HEK293 (cell line): ENCODE measurements around the gene NDC1.

Source experiments
- CTCF ChIA-PET: fragments of 350-600 bp; formaldehyde crosslinking; extraction: SDS; loops from one replicate; lab custom pipeline; 2021; ENCODE audit warnings: antibody characterized with exemption; lab: Yijun Ruan, JAX
- POLR2A ChIA-PET: fragments of 300-600 bp; formaldehyde crosslinking; extraction: SDS; loops from one replicate; lab custom pipeline; 2020; ENCODE audit warnings: antibody characterized with exemption, inconsistent platforms; lab: Yijun Ruan, JAX
- H3K27ac ChIP-seq: fragments of 200-500 bp; sonication (Bioruptor generic); 2 replicates; pipeline ENCODE4 v1.5.1; 2014; ENCODE audit warnings: low read depth, low read length, control low read depth, inconsistent platforms; ENCODE audit errors: extremely low read depth
- H3K36me3 ChIP-seq, 2 experiments: fragments of 200-500 bp in 1 of 2; sonication (Bioruptor generic) in 1 of 2; 1 replicate in 1 of 2; 2 replicates in 1 of 2; pipeline ENCODE4 v1.5.1; 2014 to 2017; ENCODE audit warnings: inconsistent platforms in 2 of 2, low read length in 2 of 2; ENCODE audit not compliant: control insufficient read depth in 2 of 2, insufficient read depth in 1 of 2
- H3K4me1 ChIP-seq: fragments of 200-500 bp; sonication (Bioruptor generic); 2 replicates; pipeline ENCODE4 v1.5.1; 2014; ENCODE audit warnings: mild to moderate bottlenecking, low read length, inconsistent platforms; ENCODE audit not compliant: control insufficient read depth, insufficient read depth
- H3K4me3 ChIP-seq: 2 replicates; pipeline ENCODE4 v1.5.1; 2011; ENCODE audit warnings: low read depth, mild to moderate bottlenecking, control low read depth, low read length, moderate library complexity
- H3K9me3 ChIP-seq: fragments of 200-500 bp; sonication (Bioruptor generic); 2 replicates; pipeline ENCODE4 v1.5.1; 2014; ENCODE audit warnings: low read depth, low read length, inconsistent platforms; ENCODE audit not compliant: control insufficient read depth, insufficient read depth
- EGR2 ChIP-seq: fragments of 450-650 bp; formaldehyde crosslinking; IDR thresholded peaks from 2 replicates; pipeline ENCODE4 v1.5.1; 2016; ENCODE audit warnings: low read depth, missing biosample characterization, missing genetic modification characterization
- GLI2 ChIP-seq: fragments of 450-650 bp; formaldehyde crosslinking; IDR thresholded peaks from 2 replicates; pipeline ENCODE4; 2017; ENCODE audit warnings: missing biosample characterization, missing genetic modification characterization, low read depth, borderline replicate concordance
- HIC1 ChIP-seq: fragments of 450-650 bp; formaldehyde crosslinking; IDR thresholded peaks from 2 replicates; pipeline ENCODE4 v1.5.1; 2016; ENCODE audit warnings: missing biosample characterization, missing genetic modification characterization
- PRDM6 ChIP-seq: fragments of 450-650 bp; formaldehyde crosslinking; IDR thresholded peaks from 2 replicates; pipeline ENCODE4 v1.5.1; 2017; ENCODE audit warnings: missing biosample characterization, missing genetic modification characterization
- REPIN1 ChIP-seq: fragments of 450-650 bp; formaldehyde crosslinking; IDR thresholded peaks from 2 replicates; pipeline ENCODE4 v1.5.1; 2017; ENCODE audit warnings: missing biosample characterization, missing genetic modification characterization, low read depth
- TSHZ1 ChIP-seq: fragments of 450-650 bp; formaldehyde crosslinking; IDR thresholded peaks from 2 replicates; pipeline ENCODE4 v1.5.1; 2016; ENCODE audit warnings: missing biosample characterization, missing genetic modification characterization, borderline replicate concordance
- WT1 ChIP-seq: fragments of 450-650 bp; formaldehyde crosslinking; IDR thresholded peaks from 2 replicates; pipeline ENCODE4 v1.5.1; 2016; ENCODE audit warnings: missing biosample characterization, missing genetic modification characterization
- ZBTB17 ChIP-seq: fragments of 450-650 bp; formaldehyde crosslinking; IDR thresholded peaks from 2 replicates; pipeline ENCODE4 v1.5.1; 2016; ENCODE audit warnings: missing biosample characterization, missing genetic modification characterization
- ZBTB21 ChIP-seq: fragments of 450-650 bp; formaldehyde crosslinking; IDR thresholded peaks from 2 replicates; pipeline ENCODE4 v1.5.1; 2017; ENCODE audit warnings: missing biosample characterization, missing genetic modification characterization
- ZBTB6 ChIP-seq: fragments of 450-650 bp; formaldehyde crosslinking; IDR thresholded peaks from 2 replicates; pipeline ENCODE4 v1.5.1; 2017; ENCODE audit warnings: missing biosample characterization, missing genetic modification characterization
- ZNF114 ChIP-seq: fragments of 450-650 bp; formaldehyde crosslinking; IDR thresholded peaks from 2 replicates; pipeline ENCODE4 v1.5.0; 2017; ENCODE audit warnings: missing biosample characterization, missing genetic modification characterization
- ZNF18 ChIP-seq: fragments of 450-650 bp; formaldehyde crosslinking; IDR thresholded peaks from 2 replicates; pipeline ENCODE4 v1.5.1; 2016; ENCODE audit warnings: missing biosample characterization, missing genetic modification characterization
- ZNF248 ChIP-seq: fragments of 450-650 bp; formaldehyde crosslinking; IDR thresholded peaks from 2 replicates; pipeline ENCODE4 v1.5.1; 2017; ENCODE audit warnings: missing biosample characterization, missing genetic modification characterization
- ZNF335 ChIP-seq: fragments of 450-650 bp; formaldehyde crosslinking; conservative IDR thresholded peaks from 2 replicates; pipeline ENCODE4 v1.5.1; 2016; ENCODE audit warnings: missing biosample characterization, missing genetic modification characterization
- ZNF514 ChIP-seq: fragments of 450-650 bp; formaldehyde crosslinking; IDR thresholded peaks from 2 replicates; pipeline ENCODE4 v1.5.1; 2016; ENCODE audit warnings: missing biosample characterization, missing genetic modification characterization
- ZNF560 ChIP-seq: fragments of 450-650 bp; formaldehyde crosslinking; IDR thresholded peaks from 2 replicates; pipeline ENCODE4 v1.5.1; 2017; ENCODE audit warnings: missing biosample characterization, missing genetic modification characterization, borderline replicate concordance
- ZNF585B ChIP-seq: fragments of 450-650 bp; formaldehyde crosslinking; IDR thresholded peaks from 2 replicates; pipeline ENCODE4 v1.5.1; 2016; ENCODE audit warnings: missing biosample characterization, missing genetic modification characterization
- ZNF610 ChIP-seq: fragments of 450-650 bp; formaldehyde crosslinking; IDR thresholded peaks from 2 replicates; pipeline ENCODE4 v1.5.1; 2016; ENCODE audit warnings: missing biosample characterization, missing genetic modification characterization, borderline replicate concordance
- ZNF621 ChIP-seq: fragments of 450-650 bp; formaldehyde crosslinking; IDR thresholded peaks from 2 replicates; pipeline ENCODE4 v1.5.1; 2017; ENCODE audit warnings: missing biosample characterization, missing genetic modification characterization
- ZNF670 ChIP-seq: fragments of 450-650 bp; formaldehyde crosslinking; IDR thresholded peaks from 2 replicates; pipeline ENCODE4 v1.5.1; 2016; ENCODE audit warnings: missing biosample characterization, missing genetic modification characterization, low read depth
- ZNF768 ChIP-seq: fragments of 450-650 bp; formaldehyde crosslinking; IDR thresholded peaks from 2 replicates; pipeline ENCODE4 v1.5.1; 2018; ENCODE audit warnings: missing biosample characterization, mild to moderate bottlenecking, missing genetic modification characterization
- ZSCAN23 ChIP-seq: fragments of 450-650 bp; formaldehyde crosslinking; IDR thresholded peaks from 2 replicates; pipeline ENCODE4 v1.5.1; 2016; ENCODE audit warnings: missing biosample characterization, missing genetic modification characterization

NDC1 gene

GRCh38 chr1:53736290-53736689, 101.8 kb downstream of the NDC1 start (continued):
- TF ChIP-seq TSHZ1 (tag by site-specific recombination): no peak
- no peak for TF ChIP-seq ZNF114 (tag by site-specific recombination)
- no peak for TF ChIP-seq ZBTB6 (tag by site-specific recombination)
- TF ChIP-seq ZNF621 (tag by site-specific recombination): no peak
- TF ChIP-seq HIC1 (tag by site-specific recombination): no peak
- peak; percentile 28; the same call in 1 of the 2 replicates for TF ChIP-seq ZNF335 (tag by site-specific recombination)
- TF ChIP-seq REPIN1: no peak
- peak; percentile 82 for TF ChIP-seq WT1 (tag by site-specific recombination)
- TF ChIP-seq ZNF585B (tag by site-specific recombination): no peak
- no peak for TF ChIP-seq ZBTB21
- TF ChIP-seq ZNF514: no peak
- TF ChIP-seq ZNF18 (tag by site-specific recombination): no peak
- TF ChIP-seq GLI2 (tag by site-specific recombination): no peak
- TF ChIP-seq ZNF610 (tag by site-specific recombination): no peak
- TF ChIP-seq ZNF768: no peak
- no peak for TF ChIP-seq ZNF670
- TF ChIP-seq ZBTB17: peak; percentile 76
- peak; percentile 39; the same call in 1 of the 2 replicates for TF ChIP-seq PRDM6 (tag by site-specific recombination)

GRCh38 chr1:53735681-53736080, 102.4 kb downstream of the NDC1 start:
- peaks cover 23% of the 10 kb centered on the region for H3K4me1 ChIP-seq
- TF ChIP-seq ZSCAN23 (tag by site-specific recombination) (no peak), ZNF248 (no peak), ZNF560 (no peak), EGR2 (tag by site-specific recombination) (no peak)
- CTCF ChIA-PET: interaction anchor here (0.7 to 1.3 kb wide), 6 partner anchors 20 to 318 kb away, joined by 3 to 5 read pairs (median 3); no protein-coding TSS in a partner anchor
- H3K4me3 ChIP-seq: no peak overlapping the region
- POLR2A ChIA-PET: no interaction called here
- no peaks in the 10 kb centered on the region for H3K9me3 ChIP-seq
- H3K36me3 ChIP-seq: no peaks in the 10 kb centered on the region
- H3K27ac ChIP-seq: no peak overlapping the region
